Nephron (organoid): ENCODE results near the gene CNTNAP2.

Source experiments
- H3K27ac Mint-ChIP-seq, 3 experiments: 2 replicates each; pipeline ENCODE4 v1.8.0; 2020; ENCODE audit warnings: mixed read lengths in 3 of 3, mild to moderate bottlenecking in 2 of 3, moderate library complexity in 1 of 3
- H3K27me3 Mint-ChIP-seq: 2 replicates; pipeline ENCODE4 v1.8.0; 2021; ENCODE audit warnings: low read depth, mild to moderate bottlenecking, moderate library complexity, mixed read lengths
- H3K36me3 Mint-ChIP-seq: 2 replicates; pipeline ENCODE4 v1.8.0; 2020; ENCODE audit warnings: low read depth, mixed read lengths
- H3K4me1 Mint-ChIP-seq: 2 replicates; pipeline ENCODE4 v1.8.0; 2020; ENCODE audit warnings: mixed read lengths
- H3K4me3 Mint-ChIP-seq, 3 experiments: 2 replicates each; pipeline ENCODE4 v1.8.0; 2020; ENCODE audit warnings: mild to moderate bottlenecking in 3 of 3, mixed read lengths in 3 of 3, moderate library complexity in 2 of 3
- H3K9me3 Mint-ChIP-seq: 2 replicates; pipeline ENCODE4 v1.8.0; 2020; ENCODE audit warnings: mixed read lengths
- CTCF ChIP-seq, 3 experiments: fragments of 200-600 bp; sonication (generic); IDR thresholded peaks; one replicate each; pipeline ENCODE4 v1.5.0; 2021; ENCODE audit warnings: antibody characterized with exemption in 3 of 3; ENCODE audit not compliant: unreplicated experiment in 3 of 3

CNTNAP2 gene

GRCh38 chr7:146875237-146875785, 758.7 kb downstream of the CNTNAP2 start:
- no peaks in the 10 kb centered on the region for H3K9me3 Mint-ChIP-seq
- H3K4me3 Mint-ChIP-seq = no peak overlapping the region
- no peak for TF ChIP-seq CTCF (IDR thresholded peaks at IDR 0.05; ENCODE audit: unreplicated experiment in 3 of 3)
- peak overlapping the region in 1 of 3 experiments; percentile 69 for H3K27ac Mint-ChIP-seq
- no peaks in the 10 kb centered on the region for H3K36me3 Mint-ChIP-seq
- peaks cover 17% of the 10 kb centered on the region for H3K4me1 Mint-ChIP-seq
- H3K27me3 Mint-ChIP-seq = no peaks in the 10 kb centered on the region

GRCh38 chr7:146875981-146876380, 759.4 kb downstream of the CNTNAP2 start:
- TF ChIP-seq CTCF (IDR thresholded peaks at IDR 0.05; ENCODE audit: unreplicated experiment in 3 of 3) = no peak
- no peak overlapping the region for H3K4me3 Mint-ChIP-seq
- no peaks in the 10 kb centered on the region for H3K27me3 Mint-ChIP-seq
- H3K4me1 Mint-ChIP-seq = peaks cover 17% of the 10 kb centered on the region
- no peaks in the 10 kb centered on the region for H3K9me3 Mint-ChIP-seq
- H3K36me3 Mint-ChIP-seq = no peaks in the 10 kb centered on the region
- peak overlapping the region in 2 of 3 experiments; percentile 61 to 69 for H3K27ac Mint-ChIP-seq

GRCh38 chr7:146876411-146876810, 759.8 kb downstream of the CNTNAP2 start:
- Mint-ChIP-seq H3K9me3 (no peaks in the 10 kb centered on the region), H3K4me3 (no peak overlapping the region), H3K27me3 (no peaks in the 10 kb centered on the region), H3K36me3 (no peaks in the 10 kb centered on the region), H3K27ac (peak overlapping the region in 2 of 3 experiments; percentile 61 to 69), H3K4me1 (peaks cover 17% of the 10 kb centered on the region)
- TF ChIP-seq CTCF (IDR thresholded peaks at IDR 0.05; ENCODE audit: unreplicated experiment in 3 of 3) = no peak

GRCh38 chr7:146878901-146879300, 762.3 kb downstream of the CNTNAP2 start:
- Mint-ChIP-seq H3K27ac (no peak overlapping the region), H3K27me3 (no peaks in the 10 kb centered on the region), H3K4me1 (peaks cover 11% of the 10 kb centered on the region), H3K4me3 (no peak overlapping the region), H3K36me3 (no peaks in the 10 kb centered on the region), H3K9me3 (peaks cover 3% of the 10 kb centered on the region)
- TF ChIP-seq CTCF (IDR thresholded peaks at IDR 0.05; ENCODE audit: unreplicated experiment in 3 of 3) = no peak

- Mint-ChIP-seq H3K36me3 (no peaks in the 10 kb centered on the region), H3K9me3 (peaks cover 3% of the 10 kb centered on the region), H3K27ac (no peak overlapping the region), H3K27me3 (no peaks in the 10 kb centered on the region), H3K4me3 (no peak overlapping the region), H3K4me1 (no peaks in the 10 kb centered on the region)
- TF ChIP-seq CTCF (IDR thresholded peaks at IDR 0.05; ENCODE audit: unreplicated experiment in 3 of 3) = no peak
Measured at GRCh38 chr7:146885231-146885630, 768.6 kb downstream of the CNTNAP2 start.

GRCh38 chr7:146889806-146890555, 773.4 kb downstream of the CNTNAP2 start:
- no peaks in the 10 kb centered on the region for H3K4me1 Mint-ChIP-seq
- no peaks in the 10 kb centered on the region for H3K36me3 Mint-ChIP-seq
- TF ChIP-seq CTCF (IDR thresholded peaks at IDR 0.05; ENCODE audit: unreplicated experiment in 3 of 3) = no peak
- H3K27me3 Mint-ChIP-seq = no peaks in the 10 kb centered on the region
- H3K9me3 Mint-ChIP-seq = no peaks in the 10 kb centered on the region
- no peak overlapping the region for H3K27ac Mint-ChIP-seq
- H3K4me3 Mint-ChIP-seq = no peak overlapping the region
